HepG2 (cell line): Measurements from ENCODE around the gene PPP1R12A. TPM values are rescaled to one million over a fixed set of nuclear protein-coding genes. Genes with fewer than 3 reads are reported as not detected.

Source experiments
- FOXP1 ChIP-seq, 2 experiments: fragments of 450-650 bp in 1 of 2; IDR thresholded peaks; 2 replicates each; pipeline ENCODE4 v1.6.1; 2017 to 2018; ENCODE audit warnings: antibody characterized with exemption in 1 of 2
- JUN ChIP-seq: sonication (generic); formaldehyde crosslinking; IDR thresholded peaks from 2 replicates; pipeline ENCODE4 v1.4.0; 2020; ENCODE audit warnings: mild to moderate bottlenecking, missing genetic modification reagents
- KDM4B ChIP-seq: sonication (generic); formaldehyde crosslinking; IDR thresholded peaks from 2 replicates; pipeline ENCODE4 v1.4.0; 2020; ENCODE audit warnings: missing genetic modification reagents
- MZF1 ChIP-seq: sonication (generic); formaldehyde crosslinking; IDR thresholded peaks from 2 replicates; pipeline ENCODE4 v1.8.1; 2023; ENCODE audit warnings: mild to moderate bottlenecking, missing genetic modification reagents, borderline replicate concordance
- NFIC ChIP-seq: IDR thresholded peaks from 2 replicates; pipeline ENCODE4 v1.6.1; 2012; ENCODE audit warnings: mild to moderate bottlenecking, low read length, inconsistent platforms
- NFKB2 ChIP-seq: sonication (generic); formaldehyde crosslinking; IDR thresholded peaks from 2 replicates; pipeline ENCODE4 v1.4.0; 2020; ENCODE audit warnings: missing genetic modification reagents, borderline replicate concordance
- PHB2 ChIP-seq: fragments of 450-650 bp; IDR thresholded peaks from 2 replicates; pipeline ENCODE4 v1.6.1; 2018; ENCODE audit not compliant: partially characterized antibody
- RCOR2 ChIP-seq: IDR thresholded peaks from 2 replicates; pipeline ENCODE4 v1.6.1; 2016; ENCODE audit warnings: missing biosample characterization, missing genetic modification reagents
- SNAI1 ChIP-seq: sonication (generic); formaldehyde crosslinking; IDR thresholded peaks from 2 replicates; pipeline ENCODE4 v1.5.0; 2020; ENCODE audit warnings: mild to moderate bottlenecking, missing genetic modification reagents, borderline replicate concordance
- TEAD2 ChIP-seq: sonication (generic); formaldehyde crosslinking; IDR thresholded peaks from 2 replicates; pipeline ENCODE4 v1.9.0; 2021; ENCODE audit warnings: missing genetic modification reagents
- XRCC5 ChIP-seq: fragments of 200-400 bp; formaldehyde crosslinking; optimal IDR thresholded peaks from 2 replicates; pipeline ENCODE3; 2017; ENCODE audit warnings: mild to moderate bottlenecking, low read length
- ZKSCAN8 ChIP-seq: IDR thresholded peaks from 2 replicates; pipeline ENCODE4 v1.6.1; 2016; ENCODE audit warnings: borderline replicate concordance, missing genetic modification reagents, missing compliant biosample characterization
- ZNF883 ChIP-seq: sonication (generic); formaldehyde crosslinking; IDR thresholded peaks from 2 replicates; pipeline ENCODE4 v1.5.1; 2020; ENCODE audit warnings: mild to moderate bottlenecking, missing genetic modification reagents; ENCODE audit errors: not compliant biosample characterization
- ZSCAN29 ChIP-seq: sonication (generic); formaldehyde crosslinking; conservative IDR thresholded peaks from 2 replicates; pipeline ENCODE4 v1.4.0; 2020; ENCODE audit warnings: mild to moderate bottlenecking, missing genetic modification reagents
- polyA plus RNA-seq, 8 experiments: library from polyadenylated mRNA; depleted of rRNA in 3 of 8; stranded (reverse) in 7 of 8; unstranded in 1 of 8; fragments of >200 nt; fragmentation: Illumina TruSeq in 4 of 8; extraction: Trizol in 4 of 8; gene quantifications; 2 replicates each; pipeline versions ENCODE4 v1.2.1 to v1.2.3, GENCODE V29; 2011 to 2016; ENCODE audit warnings: low read depth in 4 of 8, missing spikeins in 1 of 8, mixed read lengths in 1 of 8; ENCODE audit not compliant: insufficient read depth in 1 of 8
- total RNA-seq, 5 experiments: library from RNA; depleted of rRNA; stranded (reverse); fragments of >200 nt; fragmentation: Illumina TruSeq; extraction: Trizol; gene quantifications; 2 replicates each; pipeline ENCODE4 v1.2.3, GENCODE V29; 2016; ENCODE audit warnings: low read depth in 1 of 5
- TF ChIP-seq, protein P1 (sequence below): sonication (generic); formaldehyde crosslinking; IDR thresholded peaks from 2 replicates; pipeline ENCODE4 v1.4.0; 2020; ENCODE audit warnings: missing genetic modification reagents
- TF ChIP-seq, protein P2 (sequence below): IDR thresholded peaks from 2 replicates; pipeline ENCODE4 v1.6.1; 2016; ENCODE audit warnings: missing genetic modification reagents, missing compliant biosample characterization
- TF ChIP-seq, protein P3 (sequence below): sonication (generic); formaldehyde crosslinking; IDR thresholded peaks from 2 replicates; pipeline ENCODE4 v1.5.1; 2020; ENCODE audit warnings: missing genetic modification reagents, mild to moderate bottlenecking, borderline replicate concordance
- TF ChIP-seq, protein P4 (sequence below): sonication (generic); formaldehyde crosslinking; IDR thresholded peaks from 2 replicates; pipeline ENCODE4 v1.8.1; 2023; ENCODE audit warnings: mild to moderate bottlenecking, missing genetic modification reagents
- TF ChIP-seq, protein P5 (sequence below): sonication (generic); formaldehyde crosslinking; conservative IDR thresholded peaks from 2 replicates; pipeline ENCODE4 v1.4.0; 2020; ENCODE audit warnings: missing genetic modification reagents

PPP1R12A gene
- total and polyA plus RNA-seq, 2 of the 13 experiments (the other 11 are each of a cell fraction or from before 2014, with no cell fraction given): 23.8 to 50.0 TPM

DNA sequence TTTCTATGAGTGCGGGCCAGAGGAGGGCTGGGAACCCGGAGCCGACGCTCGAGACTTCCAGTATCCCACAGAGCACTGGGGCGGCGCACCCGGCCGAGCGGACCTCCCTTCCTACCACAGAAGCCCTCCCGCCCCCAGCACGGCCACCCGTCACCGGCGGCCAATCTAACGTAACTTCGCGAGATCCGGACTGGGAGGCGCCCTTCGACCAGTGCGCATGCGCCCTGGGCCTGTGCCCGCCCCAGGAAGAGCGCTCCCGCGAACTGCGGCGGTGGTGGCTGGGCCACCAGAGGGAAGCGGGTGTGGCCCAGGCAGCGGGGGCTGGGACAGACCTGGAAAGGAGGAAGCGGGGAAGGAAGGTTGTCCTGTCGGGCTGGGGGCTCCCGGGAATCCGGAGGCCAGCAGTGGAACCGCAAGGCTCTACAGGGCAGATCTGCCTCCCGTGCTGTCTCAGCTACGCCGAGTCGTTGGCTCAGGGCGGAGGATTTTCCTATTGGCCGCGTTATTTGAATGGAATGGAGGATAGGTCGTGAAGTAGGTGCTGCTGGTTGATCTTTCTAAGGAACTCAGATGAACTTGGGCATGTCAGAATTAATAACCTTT lies at the start of gene PPP1R12A (continued):
- TF ChIP-seq, protein P1, sequence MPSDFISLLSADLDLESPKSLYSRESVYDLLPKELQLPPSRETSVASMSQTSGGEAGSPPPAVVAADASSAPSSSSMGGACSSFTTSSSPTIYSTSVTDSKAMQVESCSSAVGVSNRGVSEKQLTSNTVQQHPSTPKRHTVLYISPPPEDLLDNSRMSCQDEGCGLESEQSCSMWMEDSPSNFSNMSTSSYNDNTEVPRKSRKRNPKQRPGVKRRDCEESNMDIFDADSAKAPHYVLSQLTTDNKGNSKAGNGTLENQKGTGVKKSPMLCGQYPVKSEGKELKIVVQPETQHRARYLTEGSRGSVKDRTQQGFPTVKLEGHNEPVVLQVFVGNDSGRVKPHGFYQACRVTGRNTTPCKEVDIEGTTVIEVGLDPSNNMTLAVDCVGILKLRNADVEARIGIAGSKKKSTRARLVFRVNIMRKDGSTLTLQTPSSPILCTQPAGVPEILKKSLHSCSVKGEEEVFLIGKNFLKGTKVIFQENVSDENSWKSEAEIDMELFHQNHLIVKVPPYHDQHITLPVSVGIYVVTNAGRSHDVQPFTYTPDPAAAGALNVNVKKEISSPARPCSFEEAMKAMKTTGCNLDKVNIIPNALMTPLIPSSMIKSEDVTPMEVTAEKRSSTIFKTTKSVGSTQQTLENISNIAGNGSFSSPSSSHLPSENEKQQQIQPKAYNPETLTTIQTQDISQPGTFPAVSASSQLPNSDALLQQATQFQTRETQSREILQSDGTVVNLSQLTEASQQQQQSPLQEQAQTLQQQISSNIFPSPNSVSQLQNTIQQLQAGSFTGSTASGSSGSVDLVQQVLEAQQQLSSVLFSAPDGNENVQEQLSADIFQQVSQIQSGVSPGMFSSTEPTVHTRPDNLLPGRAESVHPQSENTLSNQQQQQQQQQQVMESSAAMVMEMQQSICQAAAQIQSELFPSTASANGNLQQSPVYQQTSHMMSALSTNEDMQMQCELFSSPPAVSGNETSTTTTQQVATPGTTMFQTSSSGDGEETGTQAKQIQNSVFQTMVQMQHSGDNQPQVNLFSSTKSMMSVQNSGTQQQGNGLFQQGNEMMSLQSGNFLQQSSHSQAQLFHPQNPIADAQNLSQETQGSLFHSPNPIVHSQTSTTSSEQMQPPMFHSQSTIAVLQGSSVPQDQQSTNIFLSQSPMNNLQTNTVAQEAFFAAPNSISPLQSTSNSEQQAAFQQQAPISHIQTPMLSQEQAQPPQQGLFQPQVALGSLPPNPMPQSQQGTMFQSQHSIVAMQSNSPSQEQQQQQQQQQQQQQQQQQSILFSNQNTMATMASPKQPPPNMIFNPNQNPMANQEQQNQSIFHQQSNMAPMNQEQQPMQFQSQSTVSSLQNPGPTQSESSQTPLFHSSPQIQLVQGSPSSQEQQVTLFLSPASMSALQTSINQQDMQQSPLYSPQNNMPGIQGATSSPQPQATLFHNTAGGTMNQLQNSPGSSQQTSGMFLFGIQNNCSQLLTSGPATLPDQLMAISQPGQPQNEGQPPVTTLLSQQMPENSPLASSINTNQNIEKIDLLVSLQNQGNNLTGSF (CRISPR knock-in tag): no peak
- TF ChIP-seq NFKB2 (CRISPR knock-in tag) (peak; percentile 43; the same call in 1 of the 2 replicates), ZKSCAN8 (CRISPR knock-in tag) (no peak), ZNF883 (peak; percentile 36), RCOR2 (CRISPR knock-in tag) (no peak), MZF1 (0 out of 2 replicates have a peak, but pooled peaks have one; percentile 75), SNAI1 (CRISPR knock-in tag) (peak; percentile 14; the same call in 1 of the 2 replicates), PHB2 (no peak), FOXP1 (IDR thresholded peaks at IDR 0.05) (no peak), FOXP1 (CRISPR knock-in tag; IDR thresholded peaks at IDR 0.05) (no peak), NFIC (no peak), JUN (CRISPR knock-in tag) (0 out of 2 replicates have a peak, but pooled peaks have one; percentile 39), ZSCAN29 (no peak), XRCC5 (peak; percentile 66), TEAD2 (CRISPR knock-in tag) (no peak), KDM4B (CRISPR knock-in tag) (peak; percentile 62; the same call in 1 of the 2 replicates)
- TF ChIP-seq, protein P2, sequence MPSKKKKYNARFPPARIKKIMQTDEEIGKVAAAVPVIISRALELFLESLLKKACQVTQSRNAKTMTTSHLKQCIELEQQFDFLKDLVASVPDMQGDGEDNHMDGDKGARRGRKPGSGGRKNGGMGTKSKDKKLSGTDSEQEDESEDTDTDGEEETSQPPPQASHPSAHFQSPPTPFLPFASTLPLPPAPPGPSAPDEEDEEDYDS: peak; percentile 83
- TF ChIP-seq, protein P3, sequence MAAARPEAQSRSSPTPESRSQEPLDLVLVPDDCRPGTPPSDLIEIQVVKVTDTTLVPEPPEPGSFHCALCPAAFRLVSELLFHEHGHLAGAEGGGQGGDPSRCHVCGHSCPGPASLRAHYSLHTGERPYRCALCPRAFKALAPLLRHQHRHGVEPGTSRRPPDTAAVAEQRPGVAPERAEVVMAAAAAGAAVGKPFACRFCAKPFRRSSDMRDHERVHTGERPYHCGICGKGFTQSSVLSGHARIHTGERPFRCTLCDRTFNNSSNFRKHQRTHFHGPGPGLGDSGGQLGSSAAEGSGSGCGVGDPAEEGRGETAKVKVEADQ: no peak; the same call in 1 of the 2 replicates
- TF ChIP-seq, protein P4, sequence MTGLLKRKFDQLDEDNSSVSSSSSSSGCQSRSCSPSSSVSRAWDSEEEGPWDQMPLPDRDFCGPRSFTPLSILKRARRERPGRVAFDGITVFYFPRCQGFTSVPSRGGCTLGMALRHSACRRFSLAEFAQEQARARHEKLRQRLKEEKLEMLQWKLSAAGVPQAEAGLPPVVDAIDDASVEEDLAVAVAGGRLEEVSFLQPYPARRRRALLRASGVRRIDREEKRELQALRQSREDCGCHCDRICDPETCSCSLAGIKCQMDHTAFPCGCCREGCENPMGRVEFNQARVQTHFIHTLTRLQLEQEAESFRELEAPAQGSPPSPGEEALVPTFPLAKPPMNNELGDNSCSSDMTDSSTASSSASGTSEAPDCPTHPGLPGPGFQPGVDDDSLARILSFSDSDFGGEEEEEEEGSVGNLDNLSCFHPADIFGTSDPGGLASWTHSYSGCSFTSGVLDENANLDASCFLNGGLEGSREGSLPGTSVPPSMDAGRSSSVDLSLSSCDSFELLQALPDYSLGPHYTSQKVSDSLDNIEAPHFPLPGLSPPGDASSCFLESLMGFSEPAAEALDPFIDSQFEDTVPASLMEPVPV (CRISPR knock-in tag): 0 out of 2 replicates have a peak, but pooled peaks have one; percentile 51
- TF ChIP-seq, protein P5, sequence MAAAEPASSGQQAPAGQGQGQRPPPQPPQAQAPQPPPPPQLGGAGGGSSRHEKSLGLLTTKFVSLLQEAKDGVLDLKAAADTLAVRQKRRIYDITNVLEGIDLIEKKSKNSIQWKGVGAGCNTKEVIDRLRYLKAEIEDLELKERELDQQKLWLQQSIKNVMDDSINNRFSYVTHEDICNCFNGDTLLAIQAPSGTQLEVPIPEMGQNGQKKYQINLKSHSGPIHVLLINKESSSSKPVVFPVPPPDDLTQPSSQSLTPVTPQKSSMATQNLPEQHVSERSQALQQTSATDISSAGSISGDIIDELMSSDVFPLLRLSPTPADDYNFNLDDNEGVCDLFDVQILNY: peak; percentile 69; the same call in 1 of the 2 replicates
